Measurements from ENCODE around the gene CT45A3. TPM values are rescaled to one million over a fixed set of nuclear protein-coding genes. Genes with fewer than 3 reads are reported as not detected.
"Not testable (repeated sequence)": the region's sequence is repeated elsewhere in the genome, so short reads cannot be mapped to it uniquely, and the experiment has no call there.

CT45A3 gene
- polyA plus RNA-seq: not detected

GRCh38 chrX:135768091-135768490 lies at the start of gene CT45A3:
TSS of gene CT45A3 (minus strand) at chrX:135768191. CDS start at chrX:135764444, 3,747 bp downstream.
- no CpG with 5 or more reads among the region's 17 CpGs for WGBS, 3 donors
- H3K27ac ChIP-seq (ENCODE audit: low read depth, low read length): not testable (repeated sequence)

GRCh38 chrX:135802687-135803086 lies 34.7 kb upstream of the CT45A3 start, which contains the start of gene CT45A6:
TSS of gene CT45A6 (minus strand) at chrX:135802787. CDS start at chrX:135798993, 3,794 bp downstream.
- no CpG with 5 or more reads among the region's 16 CpGs for WGBS, 3 donors
- H3K27ac ChIP-seq (ENCODE audit: low read depth, low read length): not testable (repeated sequence)

- WGBS, 3 donors: no CpG with 5 or more reads among the region's 16 CpGs
- H3K27ac ChIP-seq (ENCODE audit: low read depth, low read length): not testable (repeated sequence)
Observed at GRCh38 chrX:135785403-135785802, 17.4 kb upstream of the CT45A3 start, which contains the start of gene CT45A5. TSS of gene CT45A5 (minus strand) at chrX:135785503. CDS start at chrX:135781729, 3,774 bp downstream.

GRCh38 chrX:135744739-135745138 lies 23.3 kb downstream of the CT45A3 start:
- WGBS, 3 donors: 88 to 91% (median 89%) methylated on average over 3 to 4 of the region's 4 CpGs
- not testable (repeated sequence) for H3K27ac ChIP-seq (ENCODE audit: low read depth, low read length)

GRCh38 chrX:135741192-135741715 lies 26.7 kb downstream of the CT45A3 start:
- WGBS, 3 donors: 86 to 90% (median 88%) methylated on average over 23 of the region's 23 CpGs
- H3K27ac ChIP-seq (ENCODE audit: low read depth, low read length): no peak overlapping the region

- WGBS, 3 donors: 50 to 54% (median 54%) methylated on average over 18 of the region's 18 CpGs
- H3K27ac ChIP-seq (ENCODE audit: low read depth, low read length): no peak overlapping the region
Observed at GRCh38 chrX:135740681-135741149, 27.3 kb downstream of the CT45A3 start.

GRCh38 chrX:135737366-135738071 lies 30.5 kb downstream of the CT45A3 start:
- 39 to 47% (median 41%) methylated on average over 4 of the region's 4 CpGs for WGBS, 3 donors
- H3K27ac ChIP-seq (ENCODE audit: low read depth, low read length): no peak overlapping the region

GRCh38 chrX:135734666-135735065 lies 33.3 kb downstream of the CT45A3 start:
- WGBS, 3 donors: 61 to 83% (median 72%) methylated on average over 5 of the region's 5 CpGs
- H3K27ac ChIP-seq (ENCODE audit: low read depth, low read length): not testable (repeated sequence)

GRCh38 chrX:135713795-135714194 lies 54.2 kb downstream of the CT45A3 start:
- WGBS, 3 donors: 84 to 91% (median 86%) methylated on average over 17 to 20 of the region's 20 CpGs
- H3K27ac ChIP-seq (ENCODE audit: low read depth, low read length): no peak overlapping the region

GRCh38 chrX:135713183-135713689 lies 54.8 kb downstream of the CT45A3 start, which contains the start of gene CT45A1:
TSS of gene CT45A1 (plus strand) at chrX:135713639. CDS start at chrX:135718941, 5,302 bp downstream.
- WGBS, 3 donors: 75 to 87% (median 80%) methylated on average over 5 to 12 of the region's 15 CpGs
- H3K27ac ChIP-seq (ENCODE audit: low read depth, low read length): not testable (repeated sequence)

Other genes starting within 250 kb of the CT45A3 start
- 1 to 10 TPM; 1.2 to 2.4 (median 2.3) TPM for gene INTS6L, start 247.5 kb downstream of the CT45A3 start, polyA plus RNA-seq
- gene CT45A1, start 54.6 kb downstream of the CT45A3 start, polyA plus RNA-seq: not detected
- not detected for gene CT45A5, start 17.3 kb upstream of the CT45A3 start, polyA plus RNA-seq
- not detected for gene CT45A6, start 34.6 kb upstream of the CT45A3 start, polyA plus RNA-seq
- not detected for gene CT45A2, start 51.8 kb upstream of the CT45A3 start, polyA plus RNA-seq
- not detected for gene CT45A7, start 69.1 kb upstream of the CT45A3 start, polyA plus RNA-seq
- gene CT45A8, start 86.3 kb upstream of the CT45A3 start, polyA plus RNA-seq: not detected
- not detected for gene CT45A9, start 103.6 kb upstream of the CT45A3 start, polyA plus RNA-seq
- not detected for gene CT45A10, start 125.3 kb upstream of the CT45A3 start, polyA plus RNA-seq
- not detected for gene SAGE1, start 125.5 kb upstream of the CT45A3 start, polyA plus RNA-seq
- gene MMGT1, start 205.8 kb upstream of the CT45A3 start, polyA plus RNA-seq: 10 to 100 TPM in 2 of 3 donors, 1 to 10 TPM in 1; 6.9 to 13.7 (median 11.9) TPM
- 1 to 10 TPM; 3.0 to 6.5 (median 6.0) TPM for gene SLC9A6, start 217.2 kb upstream of the CT45A3 start, polyA plus RNA-seq

Data from adipose tissue (tissue), 3 donors.